K562 (cell line): ENCODE measurements around the gene SLC39A9. TPM values are rescaled to one million over a fixed set of nuclear protein-coding genes. Genes with fewer than 3 reads are reported as not detected.
A peak's percentile ranks its signal among the peaks of the same experiment; 100 is the strongest.

Experiments used
- ATAC-seq: fragments of 200-7000 bp; cut with Tn5 transposase; 3 replicates; pipeline ENCODE4 v1.9.1; 2020; ENCODE audit warnings: moderate library complexity
- BruUV-seq: library from RNA; stranded (reverse); fragments of 400-500 nt; replicated peaks from 2 replicates; lab custom pipeline; 2021; lab: Mats Ljungman, UMichigan
- CTCF ChIA-PET: fragments of 300-600 bp; formaldehyde crosslinking; extraction: SDS; loops from one replicate; lab custom pipeline; 2021; ENCODE audit warnings: low intra/inter-chr PET ratio; lab: Yijun Ruan, JAX
- POLR2A ChIA-PET: fragments of 300-600, 350-650 bp; sonication (Branson Sonifier 250); formaldehyde crosslinking; extraction: SDS; loops from one replicate; lab custom pipeline; 2021; ENCODE audit warnings: antibody characterized with exemption, inconsistent platforms; lab: Yijun Ruan, JAX
- DNase-seq, 4 experiments: peaks; one replicate each; pipeline versions ENCODE4 v3.0.0 to v3.0.0-alpha.2; 2011 to 2018; ENCODE audit warnings: low spot score in 3 of 4, mixed read lengths in 3 of 4; ENCODE audit errors: extremely low read depth in 1 of 4
- FAIRE-seq: peaks from 2 replicates; lab custom pipeline; 2011; peaks lifted over from hg19 to GRCh38; lab: Jason Lieb, UNC
- H2AFZ ChIP-seq: 2 replicates; pipeline ENCODE4 v1.6.0; 2011; ENCODE audit warnings: low read depth, low read length, control low read depth, inconsistent platforms
- H3K27ac ChIP-seq: fragments of 200-600 bp; 3 replicates; pipeline ENCODE4 v1.8.0; 2011; ENCODE audit warnings: low read depth, mild to moderate bottlenecking, control low read depth, inconsistent platforms, low read length, moderate library complexity, mixed read lengths; ENCODE audit errors: extremely low read depth
- H3K27me3 ChIP-seq, 2 experiments: fragments of 300-600 bp in 1 of 2; 2 replicates in 1 of 2; 3 replicates in 1 of 2; pipeline versions ENCODE4 v1.6.0 to v1.8.0; 2011; ENCODE audit warnings: inconsistent platforms in 2 of 2, low read length in 2 of 2, mild to moderate bottlenecking in 1 of 2, mixed read lengths in 1 of 2, moderate library complexity in 1 of 2; ENCODE audit not compliant: control insufficient read depth in 2 of 2, insufficient read depth in 2 of 2
- H3K36me3 ChIP-seq: fragments of 300-600 bp; 3 replicates; pipeline ENCODE4 v1.8.0; 2011; ENCODE audit warnings: mild to moderate bottlenecking, low read length, inconsistent platforms; ENCODE audit not compliant: control insufficient read depth, insufficient read depth
- H3K4me1 ChIP-seq, 2 experiments: fragments of 200-600 bp in 1 of 2; replicated peaks in 1 of 2; 2 replicates in 1 of 2; 3 replicates in 1 of 2; pipeline versions ENCODE4 v1.5.1 to v1.8.0; 2011; ENCODE audit warnings: inconsistent platforms in 2 of 2, low read length in 2 of 2, mild to moderate bottlenecking in 1 of 2, mixed read lengths in 1 of 2, moderate library complexity in 1 of 2; ENCODE audit not compliant: control insufficient read depth in 2 of 2, insufficient read depth in 2 of 2
- H3K4me2 ChIP-seq: 2 replicates; pipeline ENCODE4 v1.6.1; 2011; ENCODE audit warnings: low read length, control low read depth, inconsistent platforms, mixed read lengths; ENCODE audit not compliant: insufficient read depth
- H3K4me3 ChIP-seq: fragments of 200-600 bp; sonication (generic), shearing (Covaris generic); 2 replicates; pipeline ENCODE4 v1.5.1; 2016; ENCODE audit warnings: control low read depth, inconsistent platforms
- H3K79me2 ChIP-seq: fragments of 200-600 bp; 3 replicates; pipeline ENCODE4 v1.8.0; 2011; ENCODE audit warnings: low read length, inconsistent platforms; ENCODE audit not compliant: control insufficient read depth, insufficient read depth
- H3K9ac ChIP-seq, 2 experiments: 2 replicates each; pipeline versions ENCODE4 v1.6.0 to v1.6.1; 2011; ENCODE audit warnings: low read depth in 2 of 2, low read length in 2 of 2, control low read depth in 1 of 2, inconsistent platforms in 1 of 2, mild to moderate bottlenecking in 1 of 2, mixed read lengths in 1 of 2; ENCODE audit not compliant: insufficient read depth in 1 of 2
- H3K9me1 ChIP-seq: one replicate; pipeline ENCODE4 v1.6.0; 2011; ENCODE audit warnings: inconsistent platforms, mild to moderate bottlenecking, low read length, moderate library complexity; ENCODE audit not compliant: control insufficient read depth, insufficient read depth
- H3K9me3 ChIP-seq: replicated peaks from 2 replicates; pipeline ENCODE4 v1.5.1; 2011; ENCODE audit warnings: low read depth, low read length, inconsistent platforms; ENCODE audit not compliant: control insufficient read depth, insufficient read depth
- H4K20me1 ChIP-seq: replicated peaks from 2 replicates; pipeline ENCODE4 v1.6.1; 2011; ENCODE audit warnings: low read length, inconsistent platforms, mixed read lengths; ENCODE audit not compliant: control insufficient read depth, insufficient read depth
- FOXJ3 ChIP-seq: sonication (generic); formaldehyde crosslinking; IDR thresholded peaks from 2 replicates; pipeline ENCODE4 v1.4.0; 2020; ENCODE audit warnings: mild to moderate bottlenecking, missing genetic modification reagents
- KLF1 ChIP-seq: fragments of 450-650 bp; IDR thresholded peaks from 2 replicates; pipeline ENCODE4 v1.6.1; 2016; ENCODE audit warnings: missing genetic modification characterization, missing compliant biosample characterization
- NFATC3 ChIP-seq: fragments of 450-650 bp; IDR thresholded peaks from 2 replicates; pipeline ENCODE4 v1.6.1; 2017; ENCODE audit warnings: mild to moderate bottlenecking
- POLR3G ChIP-seq: IDR thresholded peaks from 2 replicates; pipeline ENCODE4 v1.6.1; 2011; ENCODE audit not compliant: insufficient read length, insufficient replicate concordance; ENCODE audit errors: extremely low read depth
- RFX1 ChIP-seq: fragments of 450-650 bp; IDR thresholded peaks from 2 replicates; pipeline ENCODE4 v1.6.1; 2016; ENCODE audit warnings: mild to moderate bottlenecking, moderate library complexity
- ZBTB5 ChIP-seq: fragments of 450-650 bp; IDR thresholded peaks from 2 replicates; pipeline ENCODE4 v1.6.1; 2017; ENCODE audit warnings: antibody characterized with exemption
- WGBS: fragments of 100-300 bp; shearing (Covaris generic); methylation state at CpG from one replicate; pipeline ENCODE4 v1.1.6; 2016; ENCODE audit warnings: low coverage, mixed read lengths; ENCODE audit not compliant: insufficient coverage; ENCODE audit errors: missing lambda C conversion rate; 5-methylcytosine and 5-hydroxymethylcytosine counted together
- in situ Hi-C: fragments of 300-500 bp; cut with MboI; formaldehyde crosslinking; loops from 4 replicates; pipeline ENCODE4 v1.15.0; 2018; ENCODE audit warnings: inconsistent platforms, mixed read lengths
- intact Hi-C: fragments of 100-400 bp; cut with micrococcal nuclease; formaldehyde crosslinking; loops from 2 replicates; pipeline ENCODE4 v1.14.2; 2022
- polyA plus RNA-seq, 8 experiments: library from polyadenylated mRNA; depleted of rRNA in 4 of 8; stranded (reverse) in 5 of 8; unstranded in 3 of 8; fragments of >200 nt; fragmentation: Nextera tagmentation in 2 of 8; fragmentation: Illumina TruSeq in 1 of 8; extraction: Ambion mirVana in 2 of 8; extraction: Trizol in 1 of 8; gene quantifications; 2 replicates each; pipeline versions ENCODE4 v1.2.1 to v1.2.3, GENCODE V29; 2011 to 2014; ENCODE audit warnings: inconsistent platforms in 1 of 8, missing spikeins in 1 of 8
- total RNA-seq, 7 experiments: library from RNA; depleted of rRNA in 6 of 7; stranded (reverse); fragments of >200 nt in 6 of 7; fragmentation: Illumina TruSeq in 2 of 7; extraction: Trizol in 2 of 7; gene quantifications; 2 replicates each; pipeline versions ENCODE4 v1.2.1 to v1.2.3, GENCODE V29; 2011 to 2021; ENCODE audit warnings: low replicate concordance in 1 of 7

SLC39A9 gene
- total and polyA plus RNA-seq, 9 of the 15 experiments (the other 6 are each of a cell fraction or from before 2014, with no cell fraction given) = 18.4 to 66.0 (median 32.5) TPM

DNA sequence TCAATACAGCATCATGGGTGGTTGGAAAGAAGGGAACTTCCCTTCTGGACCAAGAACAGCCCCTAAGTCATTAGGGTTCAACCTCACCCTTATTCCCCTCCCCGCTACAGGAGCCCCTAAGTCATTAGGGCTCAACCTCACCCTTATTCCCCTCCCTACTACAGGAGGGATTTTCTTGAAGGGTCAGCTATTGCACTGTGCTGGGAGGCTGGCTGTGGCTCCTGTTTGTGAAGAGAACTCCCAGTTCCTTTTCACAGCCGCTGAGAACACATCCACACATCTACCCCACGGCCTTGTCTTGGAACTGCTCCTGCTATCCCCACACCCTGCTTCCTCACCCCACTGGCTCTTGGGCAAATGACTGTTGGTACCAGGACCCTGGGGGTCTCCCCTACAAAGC is 45.3 kb upstream of the SLC39A9 start (continued):
- TF ChIP-seq KLF1 (tag) (no peak), NFATC3 (no peak), ZBTB5 (no peak), POLR3G (no peak)
- TF ChIP-seq, all 486 proteins: peak for 0

- CTCF ChIA-PET = no interaction called here
Measured at GRCh38 chr14:69354383-69355153, 43.9 kb upstream of the SLC39A9 start.

More at GRCh38 chr14:69354383-69355153, 43.9 kb upstream of the SLC39A9 start:
- H3K27me3 ChIP-seq = peaks cover 0 to 81% of the 10 kb centered on the region in 2 experiments; a peak in 4 of 5 replicates
- WGBS = 4% methylated on average over 11 of the region's 11 CpGs
- no TSS peak for BruUV-seq
- FAIRE-seq (no peak), ATAC-seq (no peak; the same call in 2 of the 3 replicates), DNase-seq (no peak)
- POLR2A ChIA-PET = interaction anchor here (0.5 to 0.6 kb wide), 4 partner anchors 85 to 406 kb away, joined by 3 read pairs; no protein-coding TSS in a partner anchor
- no peaks in the 10 kb centered on the region; a peak in 1 of 5 replicates for H3K4me1 ChIP-seq
- no peak overlapping the region for H3K27ac ChIP-seq
- intact Hi-C loops = no loop called here
- no peaks in the 10 kb centered on the region for H3K9me3 ChIP-seq
- no peak overlapping the region for H3K4me3 ChIP-seq
- H3K36me3 ChIP-seq = no peaks in the 10 kb centered on the region
- no peak overlapping the region for H3K4me2 ChIP-seq
- H4K20me1 ChIP-seq = 0 out of 2 replicates have a peak, but pooled peaks cover 4% of the 10 kb centered on the region
- no peak overlapping the region for H2AFZ ChIP-seq
- H3K79me2 ChIP-seq = no peaks in the 10 kb centered on the region
- TF ChIP-seq FOXJ3 (CRISPR knock-in tag) (no peak), RFX1 (peak; percentile 20; the same call in 1 of the 2 replicates)
- H3K9me1 ChIP-seq = no peaks in the 10 kb centered on the region
- no peak overlapping the region for H3K9ac ChIP-seq
- in situ Hi-C loops = no loop called here
